Activated gamma-delta T cell treated with Interleukin-2 at 50 U/mL for 16 hours (primary cell): ENCODE data around the gene SNTB2.
A peak's percentile ranks its signal among the peaks of the same experiment; 100 is the strongest.
"Not testable (repeated sequence)": the region's sequence is repeated elsewhere in the genome, so short reads cannot be mapped to it uniquely, and the experiment has no call there.

ENCODE experiments used
- DNase-seq: peaks from one replicate; pipeline ENCODE4 v3.0.0-alpha.2; 2020

SNTB2 gene

DNA sequence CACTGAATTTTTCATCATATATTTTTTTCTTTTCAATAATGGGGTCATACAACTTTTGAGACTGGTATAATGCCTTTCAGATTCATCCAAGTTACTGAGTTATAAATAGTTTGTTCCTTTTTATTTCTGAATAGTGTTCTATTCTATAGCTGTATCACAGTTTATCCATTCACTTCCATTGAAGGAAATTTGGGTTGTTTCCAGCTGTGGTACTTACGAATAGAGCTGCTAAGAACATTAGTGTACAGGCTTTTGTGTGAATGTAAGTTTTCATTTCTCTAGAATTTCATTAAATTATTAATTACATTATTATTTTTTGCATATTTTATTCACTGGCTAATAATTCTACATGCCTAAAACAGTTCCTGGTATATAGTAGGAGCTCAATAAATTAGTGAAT lies 52.9 kb downstream of the SNTB2 start:
- no peak for DNase-seq

DNA sequence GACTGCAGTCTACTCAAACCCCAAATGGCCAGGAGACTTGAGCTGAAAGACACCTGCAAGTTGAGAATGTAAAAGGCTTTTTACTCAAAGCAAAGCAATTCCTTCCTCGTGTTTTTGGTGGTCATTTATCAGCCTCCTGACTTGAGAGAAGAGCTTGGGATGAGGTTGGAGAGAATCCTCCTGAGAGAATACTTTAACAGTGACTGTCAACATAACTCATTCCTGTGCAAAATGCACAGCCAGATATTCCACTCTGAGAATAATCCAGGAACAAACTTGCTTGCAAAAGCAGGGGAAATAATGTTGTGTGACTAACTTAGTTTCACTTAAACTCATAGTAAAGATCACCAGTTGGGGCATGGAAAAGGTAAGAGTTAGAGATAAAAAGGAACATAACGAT lies 53.4 kb downstream of the SNTB2 start:
- DNase-seq, result no peak

DNA sequence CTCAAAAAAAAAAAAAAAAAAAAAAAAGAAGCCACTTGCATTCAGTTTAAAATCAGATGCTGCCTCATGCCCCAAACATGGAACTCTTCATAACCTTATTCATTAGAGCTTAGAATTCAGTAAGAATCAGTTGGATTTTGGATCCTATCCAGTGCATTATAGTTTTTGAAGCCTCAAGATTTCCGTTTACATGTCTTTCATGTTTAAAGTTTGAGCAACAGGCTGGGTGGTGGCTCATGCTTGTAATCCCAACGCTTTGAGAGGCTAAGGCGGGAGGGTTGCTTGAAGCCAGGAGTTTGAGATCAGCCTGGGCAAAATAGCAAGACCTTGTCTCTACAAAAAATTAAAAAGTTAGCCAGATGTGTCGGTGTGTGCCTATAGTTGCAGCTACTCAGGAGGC lies 55.0 kb downstream of the SNTB2 start:
- DNase-seq, result no peak

DNA sequence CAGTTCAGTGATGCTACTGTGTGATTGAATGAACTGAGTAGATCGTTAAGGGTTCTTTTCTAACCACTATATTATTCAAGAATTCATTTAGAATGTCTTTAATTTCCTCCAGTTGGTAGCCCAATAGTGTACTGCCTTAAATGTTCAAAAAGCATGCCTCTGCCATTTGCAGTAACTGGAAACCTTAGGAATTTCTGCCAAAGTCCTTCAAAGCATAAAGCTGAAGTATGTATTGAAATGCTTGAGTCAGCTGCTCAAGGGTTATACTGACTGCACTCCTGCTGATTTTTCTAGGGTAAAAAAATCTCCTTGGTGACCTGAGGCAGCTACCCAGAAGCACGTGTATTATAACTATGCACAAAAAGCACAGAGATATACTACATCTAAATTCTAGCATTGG lies 56.5 kb downstream of the SNTB2 start:
- DNase-seq, result no peak

DNA sequence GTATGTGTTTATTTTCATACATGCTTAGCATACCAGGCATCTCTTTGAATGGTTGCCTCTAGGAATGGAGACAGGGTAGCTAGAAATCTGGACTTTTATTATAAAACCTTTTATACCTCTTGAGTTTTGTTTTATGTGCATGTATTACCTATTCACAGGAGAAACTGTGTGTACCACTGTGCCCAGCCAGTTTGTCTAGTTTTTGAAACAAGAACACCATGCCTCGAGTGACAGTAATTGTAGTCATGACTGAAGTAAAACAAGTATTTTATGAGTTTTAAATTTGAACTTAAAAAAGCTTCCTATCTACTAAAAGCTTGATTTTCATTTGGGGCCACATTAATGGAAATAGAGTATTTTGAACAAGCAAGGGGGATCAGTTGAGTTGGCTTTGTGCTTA lies 57.4 kb downstream of the SNTB2 start:
- DNase-seq, result no peak

DNA sequence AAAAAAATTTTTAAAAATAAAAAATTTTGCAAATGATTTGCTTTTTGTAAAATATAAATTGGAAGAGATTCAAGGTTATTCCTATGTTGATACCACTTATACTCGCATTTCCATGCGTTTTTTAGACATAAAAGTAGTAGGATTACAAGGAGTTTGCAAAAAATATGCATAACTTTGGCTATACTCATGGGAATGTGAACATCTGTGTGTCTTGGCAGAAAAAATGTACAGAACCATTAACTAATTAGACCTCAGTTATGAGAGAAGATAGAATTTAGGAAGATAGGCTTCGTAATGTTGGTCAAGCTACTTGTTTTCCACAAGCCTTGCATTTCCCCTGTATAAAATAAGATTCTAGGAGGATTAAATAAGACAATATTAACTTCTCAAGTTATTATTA lies 63.1 kb downstream of the SNTB2 start:
- DNase-seq, result no peak

DNA sequence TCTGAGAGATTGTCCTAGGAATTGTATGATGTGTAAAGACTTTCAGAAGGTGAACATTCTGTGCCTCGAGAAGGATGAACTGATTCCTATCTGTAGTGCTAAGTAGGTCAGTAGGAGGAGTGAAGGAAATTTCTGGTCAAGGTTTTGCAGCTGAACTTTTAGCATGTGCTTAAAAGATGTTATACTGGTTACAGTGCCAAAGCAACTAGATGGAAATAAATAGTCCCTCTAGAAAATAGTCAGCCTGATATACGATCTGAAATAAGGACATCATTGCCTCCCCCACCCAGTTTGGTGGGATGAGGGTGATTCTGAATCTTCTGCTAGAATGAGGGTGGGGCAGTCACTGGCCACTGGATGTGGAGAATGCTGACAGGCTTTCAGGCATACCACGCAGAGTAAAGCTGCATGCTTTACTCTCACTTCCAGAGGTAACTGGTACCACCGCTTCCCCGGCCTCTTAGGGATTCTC lies 66.9 kb downstream of the SNTB2 start:
- DNase-seq, result no peak

DNA sequence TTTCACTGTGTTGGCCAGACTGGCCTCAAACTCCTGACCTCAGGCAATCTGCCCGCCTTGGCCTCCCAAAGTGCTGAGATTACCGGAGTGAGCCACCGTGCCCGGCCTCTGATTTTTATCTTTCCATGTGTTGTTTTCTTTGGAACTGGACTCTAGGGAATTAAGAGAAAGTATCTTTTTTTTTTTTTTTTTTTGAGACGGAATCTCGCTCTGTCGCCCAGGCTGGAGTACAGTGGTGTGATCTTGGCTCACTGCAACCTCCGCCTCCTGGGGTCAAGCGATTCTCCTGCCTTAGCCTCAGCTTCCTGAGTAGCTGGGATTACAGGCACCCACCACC lies 72.4 kb downstream of the SNTB2 start:
- not testable (repeated sequence) for DNase-seq

DNA sequence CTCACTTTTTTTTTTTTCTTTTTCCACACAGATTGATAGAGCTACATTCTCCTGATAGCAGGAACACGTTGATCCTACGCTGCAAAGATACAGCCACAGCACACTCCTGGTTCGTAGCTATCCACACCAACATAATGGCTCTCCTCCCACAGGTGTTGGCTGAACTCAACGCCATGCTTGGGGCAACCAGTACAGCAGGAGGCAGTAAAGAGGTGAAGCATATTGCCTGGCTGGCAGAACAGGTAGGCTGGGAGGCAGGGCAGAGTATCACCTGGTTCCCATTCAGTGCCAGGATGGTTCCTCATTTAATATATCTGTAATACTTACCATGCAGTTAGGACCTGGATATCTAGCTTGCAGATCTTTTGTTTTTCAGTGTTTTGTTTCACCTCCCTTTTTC lies 73.1 kb downstream of the SNTB2 start:
- no peak for DNase-seq

DNA sequence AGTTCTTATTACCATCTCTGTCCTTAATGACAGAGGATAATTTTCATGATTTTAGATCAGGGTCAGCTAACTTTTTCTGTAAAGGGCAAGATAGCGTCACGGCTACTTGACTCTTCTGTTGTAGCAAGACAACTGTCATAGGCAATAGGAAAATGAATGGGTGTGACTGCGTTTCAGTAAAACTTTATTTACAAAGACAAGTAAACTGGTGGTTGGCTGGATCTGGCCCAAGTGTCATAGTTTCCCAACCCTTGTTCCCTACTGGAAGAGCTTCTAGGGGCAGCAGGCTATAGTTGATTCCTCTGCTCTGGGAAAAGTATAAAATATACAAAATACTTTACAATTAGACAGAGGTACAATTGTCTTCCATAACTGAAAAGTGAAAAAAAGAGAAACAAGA lies 73.5 kb downstream of the SNTB2 start:
- DNase-seq, result no peak

DNA sequence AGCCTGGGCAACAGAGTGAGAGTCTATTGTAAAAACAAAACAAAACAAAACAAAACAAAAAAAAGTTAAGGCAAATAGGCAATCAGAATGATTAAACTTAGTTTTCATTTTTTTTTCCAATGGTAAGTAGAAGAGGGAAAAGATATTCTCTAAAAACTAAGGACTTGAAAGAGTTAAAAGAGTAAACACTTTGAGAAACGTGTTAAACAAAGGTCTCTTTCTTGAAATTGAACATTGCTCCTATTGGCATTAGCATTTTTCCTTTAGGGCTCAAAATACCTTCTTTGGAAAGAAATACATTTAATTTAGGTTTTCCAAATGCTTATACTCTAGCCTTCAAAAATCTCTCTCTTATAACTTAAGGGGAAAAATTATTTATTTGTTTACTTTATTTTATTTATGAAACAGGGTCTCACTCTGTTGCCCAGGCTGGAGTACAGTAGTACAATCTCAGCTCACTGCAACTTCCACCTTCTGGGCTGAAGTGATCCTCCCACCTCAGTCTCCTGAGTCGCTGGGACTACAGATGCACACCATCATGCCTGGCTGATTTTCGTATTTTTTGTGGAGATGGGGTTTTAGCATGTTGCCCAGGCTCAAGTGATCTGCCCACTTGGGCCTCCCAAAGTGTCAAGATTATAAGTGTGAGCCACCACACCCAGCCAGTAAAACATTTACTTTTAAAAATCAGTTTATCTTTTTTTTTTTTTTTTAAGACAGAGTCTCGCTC lies 79.5 kb downstream of the SNTB2 start:
- no peak for DNase-seq

DNA sequence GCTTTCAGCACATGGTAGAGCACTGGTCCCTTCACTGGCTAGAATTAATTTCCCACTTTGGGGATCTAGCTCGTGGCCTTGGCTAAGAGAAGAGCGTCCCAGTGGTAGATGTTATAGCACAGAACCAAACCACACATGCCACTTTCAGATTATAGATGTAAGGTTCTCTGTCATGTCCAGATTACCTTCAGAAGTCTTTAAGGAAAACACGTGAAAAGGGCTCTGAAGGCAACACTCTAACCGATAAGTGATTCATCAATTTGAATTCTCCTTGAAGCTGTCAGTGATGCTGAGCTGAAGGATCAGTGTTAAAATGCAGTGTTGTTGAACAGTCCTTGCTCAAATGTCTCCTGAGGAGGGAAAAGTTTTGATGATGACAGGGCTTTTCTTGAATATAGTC lies 80.7 kb downstream of the SNTB2 start:
- DNase-seq, result no peak

DNA sequence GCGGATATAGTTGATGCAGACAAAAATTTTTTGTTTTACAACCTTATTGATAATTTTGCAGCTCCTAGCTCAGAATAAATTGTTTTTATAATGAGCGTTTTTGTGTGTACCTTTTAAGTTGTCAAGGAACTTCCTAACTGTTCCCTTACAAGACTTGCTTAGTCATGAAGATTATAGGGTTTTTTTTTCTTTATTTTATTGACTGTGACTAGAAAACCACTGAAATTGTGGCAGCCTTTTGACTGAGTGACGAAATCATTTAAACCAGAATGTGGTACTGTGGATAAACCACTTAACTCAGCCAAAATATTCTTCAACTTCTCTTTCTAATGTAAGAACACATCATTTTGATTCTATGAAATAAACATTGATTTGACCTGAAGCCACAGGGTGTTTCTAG lies 83.4 kb downstream of the SNTB2 start:
- no peak for DNase-seq

DNA sequence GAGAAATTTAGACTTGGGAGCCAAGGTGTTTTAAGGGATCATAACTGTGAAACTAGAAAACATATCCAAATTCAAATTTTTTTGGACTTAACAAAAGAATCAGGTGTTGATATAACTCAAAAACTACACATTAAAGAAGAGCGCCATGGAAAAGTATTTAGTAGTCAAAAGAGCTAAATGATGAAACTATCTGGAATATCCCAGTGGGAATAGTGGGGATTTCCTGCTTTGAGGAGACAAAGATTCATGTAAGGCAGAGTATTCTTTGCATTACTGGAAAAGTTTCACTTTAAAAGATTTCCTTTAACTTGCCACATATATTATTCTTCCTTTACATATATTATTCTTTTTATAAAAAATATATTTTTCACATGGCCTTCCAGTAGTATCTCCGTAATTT lies 83.9 kb downstream of the SNTB2 start:
- DNase-seq, result no peak

DNA sequence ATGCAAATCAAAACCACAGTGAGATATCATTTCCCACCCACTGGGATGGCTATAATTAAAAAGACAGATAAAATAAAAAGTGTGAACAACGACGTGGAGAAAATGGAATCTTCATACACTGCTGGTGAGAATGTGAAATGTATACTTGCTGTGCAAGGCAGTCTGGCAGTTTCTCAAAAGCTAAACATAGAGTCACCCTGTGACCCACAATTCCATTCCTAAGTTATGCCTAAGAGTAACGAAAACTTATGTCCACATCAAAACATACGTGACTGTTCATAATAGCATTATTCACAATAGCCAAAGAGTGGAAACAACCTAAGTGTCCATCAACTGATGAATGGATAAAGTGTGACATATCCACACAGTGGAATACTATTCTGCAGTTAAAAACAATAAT lies 86.0 kb downstream of the SNTB2 start:
- no peak for DNase-seq

DNA sequence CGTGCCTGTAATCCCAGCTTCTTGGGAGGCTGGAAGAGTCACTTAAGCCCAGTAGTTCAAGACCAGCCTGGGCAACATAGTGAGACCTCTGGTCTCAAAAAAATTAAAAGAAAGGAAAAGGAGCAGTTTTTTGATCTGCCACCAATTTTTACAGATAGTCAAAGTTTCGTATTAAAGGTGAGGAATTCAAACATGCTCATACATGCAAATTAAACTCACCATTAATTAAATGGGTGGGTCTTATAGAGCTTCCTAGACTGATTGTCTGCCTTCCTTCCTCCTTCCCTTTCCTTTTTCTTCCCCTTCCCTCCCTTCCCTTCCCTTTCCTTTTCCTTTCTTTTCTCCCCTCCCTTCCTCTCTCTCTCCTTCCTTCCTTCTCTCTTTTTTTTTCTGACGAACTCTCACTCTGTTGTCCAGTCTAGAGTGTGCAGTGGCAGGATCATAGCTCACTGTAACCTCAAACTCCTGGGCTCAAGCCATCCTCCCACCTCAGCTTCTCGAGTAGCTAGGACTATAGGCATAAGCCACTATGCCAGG lies 87.8 kb downstream of the SNTB2 start:
- no peak for DNase-seq

DNA sequence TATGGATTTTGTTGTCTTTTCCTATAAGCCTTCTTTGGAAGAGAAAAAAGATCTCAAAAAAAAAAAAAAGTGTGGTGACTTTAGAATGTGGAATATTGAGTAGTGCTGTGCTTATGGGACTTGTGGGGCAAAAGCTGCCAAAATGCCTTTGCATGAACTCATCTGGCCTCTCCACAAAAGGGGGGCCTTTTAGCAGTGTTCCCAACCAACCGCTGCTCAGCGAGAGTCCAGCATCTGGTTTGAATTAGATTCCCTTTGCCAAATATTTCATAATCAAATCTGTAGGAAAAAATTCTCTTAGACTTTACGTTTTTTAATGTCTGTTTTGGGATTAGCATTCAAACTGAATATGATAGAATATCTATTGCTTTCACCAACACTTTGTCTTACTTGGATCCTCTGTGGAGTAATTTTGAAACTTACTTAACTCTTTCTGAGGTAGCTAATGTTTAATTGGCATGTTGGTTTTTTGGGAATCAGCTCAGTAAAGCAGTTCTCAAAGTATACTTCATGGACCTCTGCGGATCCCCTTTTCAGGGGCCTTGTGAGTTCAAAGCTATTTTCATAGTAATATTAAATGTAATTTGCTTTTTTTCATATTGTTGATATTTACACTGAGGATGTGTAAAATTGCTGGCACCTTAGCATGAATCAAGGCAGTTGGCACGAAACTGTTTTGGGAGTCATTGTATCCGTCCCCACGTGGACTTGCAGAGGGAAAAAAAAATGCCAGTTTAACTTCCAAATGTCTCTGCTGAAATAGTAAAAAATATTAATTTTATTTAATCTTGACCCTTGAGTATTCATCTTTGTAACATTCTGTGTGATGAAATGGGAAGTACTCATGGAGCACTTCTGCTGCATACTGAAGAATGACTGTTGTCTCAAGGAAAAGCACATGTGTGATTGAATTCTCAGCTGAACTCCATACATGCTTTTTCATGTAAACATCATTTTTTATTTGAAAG lies 89.5 kb downstream of the SNTB2 start:
- no peak for DNase-seq

DNA sequence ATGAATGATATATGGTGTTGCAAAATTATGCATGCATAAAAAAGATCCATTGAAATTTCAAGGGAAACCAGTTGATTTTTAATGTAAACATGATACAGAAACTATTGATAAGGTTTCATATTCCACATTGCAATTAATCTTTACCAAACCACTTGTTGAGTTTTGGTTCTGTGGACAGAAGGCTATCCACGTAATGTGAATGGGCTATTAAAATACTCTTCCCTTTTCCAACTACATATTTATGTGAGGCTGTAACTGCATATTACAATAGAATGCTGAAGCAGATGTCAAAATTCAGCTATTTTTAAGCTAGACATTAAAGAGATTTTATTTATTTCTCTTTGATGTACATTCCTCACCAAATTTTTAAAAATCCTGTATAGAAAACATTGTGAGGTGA lies 90.4 kb downstream of the SNTB2 start:
- no peak for DNase-seq

DNA sequence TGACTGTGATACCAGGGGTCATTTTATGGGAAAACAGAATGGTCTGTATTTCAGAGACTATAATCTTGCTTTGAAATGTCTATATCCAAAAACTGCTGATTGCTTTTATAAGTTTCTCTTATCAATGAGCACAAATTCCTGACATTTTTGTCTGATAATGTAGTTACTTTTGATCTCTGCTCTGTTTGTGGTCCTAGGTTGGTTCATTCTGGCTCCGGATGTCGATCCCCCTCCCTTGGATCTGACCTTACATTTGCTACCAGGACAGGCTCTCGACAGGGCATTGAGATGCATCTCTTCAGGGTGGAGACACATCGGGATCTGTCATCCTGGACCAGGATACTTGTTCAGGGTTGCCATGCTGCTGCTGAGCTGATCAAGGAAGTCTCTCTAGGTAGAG lies 96.9 kb downstream of the SNTB2 start:
- DNase-seq, result no peak

DNA sequence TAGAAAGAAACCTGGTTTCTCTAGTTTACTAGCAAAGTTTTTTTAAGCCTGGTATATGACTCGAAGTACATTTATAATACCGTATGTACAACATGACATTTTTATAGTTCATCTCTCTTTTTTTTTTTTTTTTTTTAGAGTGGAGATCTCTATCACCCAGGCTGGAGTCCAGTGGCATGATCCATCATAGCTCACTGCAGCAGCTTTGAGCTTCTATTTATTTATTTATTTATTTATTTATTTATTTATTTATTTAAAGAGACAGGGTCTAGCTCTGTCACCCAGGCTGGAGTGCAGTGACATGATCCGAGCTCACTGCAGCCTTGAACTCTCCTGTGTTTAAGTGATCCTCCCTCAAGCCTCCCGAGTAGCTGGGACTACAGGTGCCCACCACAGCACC lies 98.3 kb downstream of the SNTB2 start:
- DNase-seq, result no peak

DNA sequence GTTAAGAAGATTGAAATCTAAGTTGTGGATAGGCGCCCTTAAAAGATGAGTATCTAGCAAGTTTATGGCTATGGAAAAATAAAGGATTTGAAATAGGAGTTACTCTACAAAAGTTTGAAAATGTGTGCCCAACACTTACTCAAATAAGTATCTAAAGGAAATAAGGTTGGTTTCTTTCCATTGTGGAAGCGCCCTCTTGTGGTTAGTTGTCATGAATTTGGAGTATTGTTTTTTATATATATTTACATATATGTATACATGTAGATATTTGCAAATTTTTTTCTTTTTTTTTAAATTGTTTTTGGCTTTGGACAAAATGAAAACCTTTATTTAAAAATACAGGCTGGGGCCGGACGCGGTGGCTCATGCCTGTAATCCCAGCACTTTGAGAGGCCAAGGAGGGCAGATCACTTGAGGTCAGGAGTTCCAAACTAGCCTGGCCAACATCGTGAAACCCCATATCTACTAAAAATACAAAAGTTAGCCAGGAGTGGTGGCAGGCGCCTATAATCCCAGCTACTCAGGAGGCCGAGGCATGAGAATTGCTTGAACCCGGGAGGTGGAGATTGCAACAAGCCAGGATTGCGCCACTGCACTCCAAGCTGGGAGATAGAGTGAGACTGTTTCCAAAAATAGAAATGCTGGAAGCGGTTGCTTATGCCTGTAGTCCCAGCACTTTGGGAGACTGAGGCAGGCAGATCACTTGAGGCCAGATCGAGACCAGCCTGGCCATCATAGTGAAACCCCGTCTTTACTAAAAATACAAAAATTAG lies 100.2 kb downstream of the SNTB2 start:
- DNase-seq, result peak; percentile 40

DNA sequence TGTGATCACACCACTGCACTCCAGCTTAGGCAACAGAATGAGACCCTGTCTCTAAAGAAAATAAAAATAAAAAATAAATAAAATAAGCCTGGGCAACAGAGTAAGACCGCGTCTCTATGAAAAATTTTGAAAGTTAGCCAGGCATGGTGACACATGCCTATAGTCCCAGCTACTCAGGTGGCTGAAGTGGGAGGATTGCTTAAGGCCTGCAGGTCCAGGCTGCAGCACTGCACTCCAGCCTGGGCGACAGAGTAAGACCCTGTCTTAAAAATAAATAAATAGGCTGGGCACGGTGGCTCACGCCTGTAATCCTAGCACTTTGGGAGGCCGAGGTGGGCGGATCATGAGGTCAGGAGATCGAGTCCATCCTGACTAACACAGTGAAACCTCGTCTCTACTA lies 104.7 kb downstream of the SNTB2 start:
- DNase-seq, result not testable (repeated sequence)

DNA sequence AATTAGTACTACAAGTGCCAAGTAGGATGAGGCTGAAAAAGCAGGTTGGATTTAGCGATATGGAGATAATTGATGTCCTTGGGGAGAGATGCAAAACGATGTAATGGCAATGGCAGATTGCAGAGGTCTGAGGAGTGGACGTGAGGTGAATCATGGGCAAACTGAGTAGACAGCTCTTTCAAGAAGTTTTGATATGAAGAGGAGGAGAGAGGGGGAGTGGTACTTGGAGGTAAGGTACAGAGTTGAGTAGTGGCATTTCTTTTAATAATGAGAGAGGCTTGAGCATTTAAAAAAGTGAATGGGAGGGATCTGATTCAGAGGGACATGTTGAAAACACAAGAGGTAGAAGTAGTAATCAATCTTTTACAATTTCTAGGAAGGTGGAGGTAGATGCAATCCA lies 106.4 kb downstream of the SNTB2 start:
- no peak for DNase-seq
